Anterior cingulate cortex (tissue), 58 donors: ENCODE results near the gene CENPX.

ENCODE experiments used
- DNase-seq, 58 donors: peaks; one replicate each; lab custom pipeline; 2025; lab: John Stamatoyannopoulos, UW

The CENPX gene

GRCh38 chr17:82001571-82002056, 21.1 kb downstream of the CENPX start:
- DNase-seq = no peak

DNA sequence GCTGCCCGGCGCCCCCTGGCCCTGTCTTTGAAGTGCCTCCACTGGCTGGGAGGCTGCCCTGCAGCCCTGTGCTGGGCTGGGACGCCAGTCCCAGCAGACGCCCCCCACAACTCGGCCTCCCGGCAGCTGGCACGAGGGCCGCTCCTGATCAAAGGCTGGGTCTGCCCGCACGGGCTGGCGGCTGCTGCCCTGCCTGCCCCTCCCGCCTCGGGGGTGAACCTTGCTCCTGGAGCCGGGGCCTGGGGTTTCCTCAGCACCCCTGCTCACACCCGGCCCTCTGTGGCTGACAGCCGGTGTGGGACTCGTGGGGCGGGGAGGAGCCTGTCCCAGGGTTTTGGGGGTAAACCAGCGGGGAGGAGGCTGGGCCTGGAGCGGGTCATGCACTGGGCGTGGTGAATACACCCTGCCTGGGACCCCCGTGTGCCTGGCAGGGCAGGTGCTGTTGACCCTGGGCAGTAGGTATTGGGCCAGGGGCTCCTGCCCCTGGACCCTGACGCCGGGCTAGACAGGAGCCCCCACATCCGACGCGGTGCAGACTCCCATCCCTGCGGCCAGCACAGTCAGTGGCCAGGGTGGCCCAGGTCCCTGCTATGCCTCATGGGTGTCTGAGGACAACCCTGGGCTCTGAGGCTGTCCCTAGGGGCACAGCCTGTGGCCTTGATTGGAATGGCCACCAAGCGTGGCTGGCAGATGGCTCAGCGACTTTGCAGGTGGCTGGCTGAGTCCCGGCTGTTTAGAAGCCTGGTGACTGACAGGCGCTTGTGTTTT, 21.7 kb downstream of the CENPX start:
- DNase-seq = no peak

- no peak for DNase-seq
Measured at GRCh38 chr17:81999976-82000802, 22.5 kb downstream of the CENPX start.

- DNase-seq = no peak
Measured at GRCh38 chr17:81999587-81999975, 23.1 kb downstream of the CENPX start.

DNA sequence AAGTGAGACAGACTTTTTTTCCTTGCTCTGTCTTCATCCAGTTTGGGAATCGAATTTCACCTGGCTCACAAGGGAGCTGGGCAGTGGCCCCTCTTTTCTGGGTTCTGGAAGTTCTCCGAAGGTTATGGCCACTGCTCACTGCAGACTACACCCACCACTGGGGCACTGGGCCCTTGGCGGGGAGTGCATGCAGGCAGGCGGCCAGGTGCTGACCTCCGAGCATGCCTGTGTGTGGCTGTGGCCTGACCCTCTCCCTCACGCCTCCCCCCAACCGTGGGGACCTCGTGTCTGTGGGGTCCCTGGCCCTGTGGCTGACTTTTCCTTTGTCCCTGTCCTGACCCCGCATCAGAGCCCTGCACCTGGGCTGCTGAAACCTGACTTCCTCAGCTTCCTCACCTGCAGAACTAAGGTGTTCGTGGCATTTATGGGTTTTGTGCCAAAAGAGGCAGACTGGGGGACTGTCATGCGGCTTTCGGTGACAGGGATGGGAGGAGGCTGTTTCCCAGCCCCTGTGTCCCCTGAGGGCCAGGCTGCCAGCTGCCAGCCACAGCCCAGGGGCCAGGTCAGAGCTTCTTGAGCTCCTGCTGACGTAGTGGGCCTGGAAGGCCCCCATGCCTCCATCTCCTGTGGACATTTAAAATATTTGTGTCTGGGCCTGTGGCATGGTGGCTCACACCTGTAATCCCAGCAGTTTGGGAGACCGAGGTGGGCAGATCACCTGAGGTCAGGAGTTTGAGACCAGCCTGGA, 23.8 kb downstream of the CENPX start:
- DNase-seq = no peak

DNA sequence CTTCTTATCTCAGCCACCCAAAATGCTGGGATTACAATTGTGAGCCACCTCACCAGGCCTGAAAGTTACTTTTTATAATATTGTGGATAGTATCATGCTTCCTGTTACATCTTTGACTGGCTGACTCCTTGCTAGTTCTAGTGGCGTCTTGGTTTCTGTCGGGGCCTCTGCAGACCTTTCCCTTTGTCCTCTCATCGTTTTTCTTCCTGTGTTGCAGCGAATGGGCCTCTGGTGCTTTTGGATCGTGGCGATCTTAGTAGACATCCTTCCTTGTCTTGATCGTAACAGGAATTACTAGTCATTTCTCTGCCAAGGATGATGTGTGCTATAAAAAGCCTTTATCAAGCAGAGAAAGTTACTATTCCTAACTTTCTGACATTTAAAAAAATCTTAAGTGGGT, 24.5 kb downstream of the CENPX start:
- no peak for DNase-seq

GRCh38 chr17:81996757-81997441, 25.8 kb downstream of the CENPX start:
- DNase-seq = no peak

GRCh38 chr17:81996232-81996756, 26.4 kb downstream of the CENPX start:
- DNase-seq = no peak

- DNase-seq = no peak
Measured at GRCh38 chr17:81995463-81996231, 27.0 kb downstream of the CENPX start.

DNA sequence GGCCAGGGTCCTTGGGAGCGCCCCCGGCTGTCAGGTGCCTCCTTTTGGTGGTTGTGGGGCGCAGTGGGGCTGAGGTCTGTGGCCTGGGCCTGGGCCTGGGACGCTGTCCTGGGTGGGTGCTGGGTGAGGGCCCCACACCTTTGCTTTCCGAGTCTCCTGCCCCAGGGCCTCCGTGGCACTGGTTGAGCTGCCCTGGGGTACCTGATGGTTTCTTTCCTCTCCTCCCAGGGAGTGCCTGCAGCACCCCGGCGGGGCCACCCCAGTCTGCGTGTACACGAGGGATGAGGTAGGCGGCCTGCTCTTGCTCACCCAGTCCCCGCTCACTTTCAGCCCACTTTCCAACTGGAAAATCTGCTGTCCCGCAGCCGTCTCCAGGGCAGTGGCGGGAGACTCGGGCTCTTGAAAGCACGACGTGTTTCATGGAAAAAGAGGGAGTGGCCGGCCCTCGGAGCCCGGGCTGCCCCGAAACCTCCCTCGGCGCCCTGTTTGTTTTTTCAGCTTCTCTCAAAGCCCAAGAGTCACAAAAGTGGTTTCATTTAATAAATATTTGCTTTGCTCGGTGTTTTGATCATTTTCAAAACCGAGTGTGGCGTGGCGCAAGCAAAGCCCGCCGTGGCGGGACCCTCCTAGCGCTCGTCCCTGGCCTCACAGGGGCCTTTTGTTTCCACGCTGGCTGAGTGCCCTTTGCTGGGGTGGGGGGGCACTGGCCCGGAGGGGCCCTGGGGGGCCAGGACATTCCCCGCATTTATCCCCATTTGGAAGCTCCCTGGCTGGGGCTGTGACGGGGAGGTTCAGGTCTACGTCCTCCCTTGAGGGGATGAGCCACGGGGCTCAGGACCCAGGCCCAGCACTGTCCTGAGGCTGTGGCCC, 27.9 kb downstream of the CENPX start:
- DNase-seq = no peak

DNA sequence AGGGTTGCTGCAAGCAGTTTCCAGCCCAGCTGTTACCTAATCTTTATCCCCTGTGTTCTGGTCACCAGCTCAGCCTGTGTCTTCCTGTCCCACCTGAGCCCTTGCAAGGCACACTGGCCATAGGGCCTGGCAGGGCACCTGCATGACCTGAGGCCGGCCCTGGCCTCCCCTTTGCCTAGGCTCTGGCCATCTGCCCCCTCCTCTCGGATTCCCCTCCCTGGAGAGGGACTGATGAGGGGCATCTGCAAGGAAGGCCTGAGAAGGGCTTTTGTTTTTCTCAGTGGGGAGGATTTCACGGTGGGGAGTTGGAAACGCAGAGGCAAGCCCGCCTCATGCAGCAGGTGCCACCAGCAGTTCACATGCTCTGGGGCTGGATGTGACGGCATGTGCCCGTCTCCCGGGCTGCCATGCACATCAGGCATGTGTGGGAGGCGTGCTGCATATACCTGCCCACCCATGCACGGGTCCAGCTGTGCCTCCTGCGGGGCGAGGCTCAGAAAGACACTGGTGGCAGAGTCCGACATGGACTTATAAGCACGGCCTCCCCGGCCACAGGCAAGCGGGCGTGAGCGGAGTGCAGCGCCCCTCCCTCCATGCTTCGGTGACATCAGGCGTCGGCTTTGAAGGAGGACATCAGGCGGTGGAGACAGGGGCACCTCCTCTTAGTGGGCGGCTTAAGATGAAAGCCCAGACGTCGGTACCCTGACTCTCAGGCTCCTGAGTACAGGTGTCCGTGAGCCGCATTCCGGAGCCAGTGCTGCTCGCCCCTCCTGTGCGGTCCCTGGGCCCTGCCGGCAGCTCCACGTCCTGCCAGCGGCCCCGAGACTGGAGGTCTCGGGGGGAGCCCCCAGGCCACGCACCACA, 28.7 kb downstream of the CENPX start:
- DNase-seq = no peak

DNA sequence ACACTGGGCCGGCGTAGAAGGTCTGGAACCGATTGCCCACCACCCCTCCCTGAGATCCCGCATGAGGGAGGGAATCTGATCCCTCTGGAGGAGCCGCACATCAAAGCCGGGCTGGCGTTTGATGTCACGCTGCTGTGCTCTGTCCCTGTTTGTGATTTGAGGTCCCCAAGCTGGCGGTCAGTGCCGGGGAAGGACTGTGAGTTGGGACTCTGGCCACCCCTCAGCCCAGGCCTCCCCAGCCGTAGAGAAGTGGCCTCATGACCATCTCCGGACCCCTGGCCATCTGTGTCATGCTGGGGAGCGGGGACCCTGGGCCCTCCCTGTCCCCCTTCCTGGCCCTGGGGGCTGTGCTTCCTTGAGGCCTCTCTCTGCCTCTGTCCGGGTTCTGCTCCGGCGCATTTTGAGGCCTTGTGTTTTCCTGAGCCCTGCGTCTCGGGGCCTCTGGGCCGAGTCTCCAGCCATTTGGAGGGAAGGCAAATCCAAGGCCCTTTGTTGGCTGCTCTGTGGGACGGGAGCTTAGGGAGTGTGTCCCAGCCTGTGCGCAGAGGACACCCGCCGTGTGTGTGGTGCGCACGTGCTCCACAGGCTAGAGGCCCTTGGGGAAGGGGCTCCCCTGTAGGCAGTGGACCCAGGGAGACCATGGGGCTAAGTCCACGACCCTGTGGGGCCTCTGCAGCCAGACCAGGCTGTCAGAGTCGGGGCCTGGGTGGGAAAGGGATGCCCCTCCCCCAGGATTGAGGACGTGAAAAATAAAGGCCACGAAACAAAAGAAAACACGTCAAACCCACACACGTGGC, 30.2 kb downstream of the CENPX start:
- no peak for DNase-seq

DNA sequence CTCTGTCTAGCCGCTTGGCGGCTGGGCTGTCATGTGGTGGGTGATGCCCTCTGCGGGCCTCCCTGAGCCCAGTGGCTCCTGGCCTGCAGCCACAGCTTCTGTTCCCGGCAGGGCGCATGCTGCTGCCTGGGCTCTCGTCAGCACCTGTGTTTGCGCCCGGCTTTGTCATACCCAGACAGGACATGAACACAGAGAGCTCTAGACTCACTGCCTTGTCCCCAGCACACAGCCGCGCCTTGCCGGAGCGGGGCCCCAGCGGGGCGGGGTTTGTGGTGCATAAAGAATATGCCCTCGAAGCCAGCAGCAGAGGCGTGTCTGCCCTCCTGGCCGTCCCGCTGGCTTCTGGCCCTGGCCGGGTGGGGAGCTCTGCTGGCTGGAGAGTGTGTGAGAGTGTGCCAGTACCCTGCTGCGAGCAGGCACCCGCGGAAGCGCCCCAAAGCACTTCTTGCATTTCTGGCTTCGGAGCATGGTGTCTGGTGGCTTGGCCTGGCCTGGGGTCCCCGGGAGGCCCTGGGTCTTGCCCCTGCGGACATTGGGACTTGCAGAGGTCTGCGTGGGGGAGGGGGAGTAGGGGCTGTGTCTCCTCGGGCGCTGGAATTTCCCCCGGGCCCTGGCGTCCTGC, 30.9 kb downstream of the CENPX start:
- peak in 45 of 58 donors; percentile 18 to 80 (median 60) for DNase-seq

GRCh38 chr17:81990836-81991683, 31.6 kb downstream of the CENPX start:
- DNase-seq = no peak

GRCh38 chr17:81987161-81987770, 35.4 kb downstream of the CENPX start:
- no peak for DNase-seq
